Neural cell (in vitro differentiated cells): ENCODE data around the gene SNX13.

Source experiments
- CTCF ChIP-seq: fragments of 450-650 bp; IDR thresholded peaks from 2 replicates; pipeline ENCODE4 v1.5.1; 2014; ENCODE audit warnings: antibody characterized with exemption, mild to moderate bottlenecking, moderate library complexity; ENCODE audit not compliant: poor library complexity, severe bottlenecking
- POLR2AphosphoS5 ChIP-seq: IDR thresholded peaks from 2 replicates; pipeline ENCODE4 v1.6.1; 2012

DNA sequence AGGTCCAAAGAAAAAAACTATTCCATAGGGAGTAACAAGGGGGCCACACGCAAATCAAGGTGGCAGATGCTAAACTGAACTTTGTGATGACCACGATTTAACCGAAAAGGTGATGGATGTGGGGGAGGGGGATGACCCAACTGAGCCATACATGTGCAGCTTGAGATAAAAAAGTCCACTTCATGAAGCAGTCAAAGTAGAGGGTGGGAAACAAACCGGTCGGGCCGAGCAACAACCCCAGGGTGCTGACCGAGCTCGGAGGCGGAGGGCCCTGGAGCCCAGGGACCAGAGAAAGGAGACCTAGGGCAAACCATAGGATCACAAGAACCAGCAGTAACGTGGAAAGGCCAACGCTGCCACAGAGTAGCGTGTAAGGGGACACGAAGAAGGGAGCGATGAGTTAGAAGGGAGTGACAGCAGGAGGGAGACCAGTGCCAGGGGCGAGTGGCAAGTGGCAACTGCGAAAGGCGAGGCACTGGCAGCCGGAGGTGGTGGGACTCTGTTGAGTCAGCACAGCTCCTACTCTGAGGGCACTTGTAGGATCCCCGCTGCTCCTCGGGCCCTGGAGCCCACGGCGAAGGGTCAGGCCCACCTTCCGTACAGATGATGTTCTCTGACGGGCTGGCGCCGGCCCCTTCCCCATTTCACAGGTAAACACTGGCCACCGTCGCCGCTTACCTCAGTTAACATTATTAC lies 540 bp downstream of the SNX13 start:
- no peak for TF ChIP-seq CTCF
- no peak for TF ChIP-seq POLR2AphosphoS5
